MM.1S (cell line): ENCODE results near the gene CIB4.

Experiments used
- DNase-seq: peaks from one replicate; pipeline ENCODE4 v3.0.0-alpha.2; 2015
- H2AFZ ChIP-seq: fragments of 300-600 bp; sonication (generic); 2 replicates; pipeline ENCODE4 v1.6.0; 2016; ENCODE audit warnings: antibody characterized with exemption, low read length
- H3F3A ChIP-seq: fragments of 300-600 bp; sonication (generic); 2 replicates; pipeline ENCODE4 v1.6.1; 2016; ENCODE audit warnings: mild to moderate bottlenecking, antibody characterized with exemption, low read length, moderate library complexity, mixed read lengths; ENCODE audit not compliant: insufficient read depth
- H3K27ac ChIP-seq: fragments of 300-600 bp; sonication (generic); 2 replicates; pipeline ENCODE4 v1.5.1; 2016; ENCODE audit warnings: mild to moderate bottlenecking, low read length
- H3K27me3 ChIP-seq: fragments of 300-600 bp; sonication (generic); replicated peaks from 2 replicates; pipeline ENCODE4 v1.6.0; 2016; ENCODE audit warnings: low read length; ENCODE audit not compliant: insufficient read depth
- H3K36me3 ChIP-seq: fragments of 300-600 bp; sonication (generic); replicated peaks from 2 replicates; pipeline ENCODE4 v1.6.1; 2016; ENCODE audit warnings: mild to moderate bottlenecking, low read length, mixed read lengths; ENCODE audit not compliant: insufficient read depth
- H3K4me1 ChIP-seq: fragments of 300-600 bp; sonication (generic); 2 replicates; pipeline ENCODE4 v1.6.1; 2016; ENCODE audit warnings: low read length, mixed read lengths
- H3K4me2 ChIP-seq: fragments of 300-600 bp; sonication (generic); 2 replicates; pipeline ENCODE4 v1.6.0; 2016; ENCODE audit warnings: low read depth, low read length
- H3K4me3 ChIP-seq: fragments of 300-600 bp; sonication (generic); 2 replicates; pipeline ENCODE4 v1.5.1; 2016; ENCODE audit warnings: low read length, mixed read lengths
- H3K79me2 ChIP-seq: fragments of 300-600 bp; sonication (generic); 2 replicates; pipeline ENCODE4 v1.6.1; 2016; ENCODE audit warnings: mixed run types, low read length, mixed read lengths
- H3K9ac ChIP-seq: fragments of 300-600 bp; sonication (generic); 2 replicates; pipeline ENCODE4 v1.6.1; 2016; ENCODE audit warnings: low read length, mixed read lengths
- H3K9me2 ChIP-seq: fragments of 300-600 bp; sonication (generic); replicated peaks from 2 replicates; pipeline ENCODE4 v1.6.1; 2016; ENCODE audit warnings: mild to moderate bottlenecking, low read length, mixed read lengths; ENCODE audit not compliant: insufficient read depth
- H3K9me3 ChIP-seq: fragments of 300-600 bp; sonication (generic); replicated peaks from 2 replicates; pipeline ENCODE4 v1.6.1; 2016; ENCODE audit warnings: mild to moderate bottlenecking, low read length, mixed read lengths; ENCODE audit not compliant: insufficient read depth
- H4K20me1 ChIP-seq: fragments of 300-600 bp; sonication (generic); 2 replicates; pipeline ENCODE4 v1.6.1; 2016; ENCODE audit warnings: mild to moderate bottlenecking, low read length, moderate library complexity, mixed read lengths; ENCODE audit not compliant: insufficient read depth
- EZH2 ChIP-seq: fragments of 300-600 bp; sonication (generic); optimal IDR thresholded peaks from 2 replicates; pipeline ENCODE3; 2017; ENCODE audit warnings: low read depth, mild to moderate bottlenecking, antibody characterized with exemption, low read length, mixed read lengths
- EZH2phosphoT487 ChIP-seq: fragments of 300-600 bp; sonication (generic); IDR thresholded peaks from 2 replicates; pipeline ENCODE4 v1.6.1; 2018; ENCODE audit warnings: antibody characterized with exemption, low read length
- TF ChIP-seq, protein P1 (sequence below): fragments of 300-600 bp; sonication (generic); IDR thresholded peaks from 2 replicates; pipeline ENCODE4 v1.5.1; 2016; ENCODE audit warnings: antibody characterized with exemption, low read length, mixed read lengths

CIB4 gene

DNA sequence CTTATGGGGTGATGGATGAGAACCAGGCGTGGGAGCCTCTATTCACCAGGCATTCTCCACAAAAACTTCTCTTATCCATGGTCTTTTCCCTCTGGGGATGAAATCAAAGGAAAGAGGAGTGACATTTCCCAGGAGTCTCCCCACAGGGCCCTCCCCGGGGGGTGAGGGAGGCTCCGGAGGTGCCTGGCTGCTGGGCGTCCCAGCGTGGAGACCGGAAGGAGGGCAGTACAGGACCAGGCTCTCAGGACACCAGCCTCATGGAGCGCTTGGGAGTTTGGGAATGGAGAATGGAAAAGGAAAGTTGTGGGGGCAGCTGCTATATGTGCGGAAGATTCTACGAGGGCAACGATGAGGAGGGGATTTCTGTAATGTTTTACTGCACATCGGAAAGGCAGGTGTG, 22.1 kb downstream of the CIB4 start:
- TF ChIP-seq, protein P1, sequence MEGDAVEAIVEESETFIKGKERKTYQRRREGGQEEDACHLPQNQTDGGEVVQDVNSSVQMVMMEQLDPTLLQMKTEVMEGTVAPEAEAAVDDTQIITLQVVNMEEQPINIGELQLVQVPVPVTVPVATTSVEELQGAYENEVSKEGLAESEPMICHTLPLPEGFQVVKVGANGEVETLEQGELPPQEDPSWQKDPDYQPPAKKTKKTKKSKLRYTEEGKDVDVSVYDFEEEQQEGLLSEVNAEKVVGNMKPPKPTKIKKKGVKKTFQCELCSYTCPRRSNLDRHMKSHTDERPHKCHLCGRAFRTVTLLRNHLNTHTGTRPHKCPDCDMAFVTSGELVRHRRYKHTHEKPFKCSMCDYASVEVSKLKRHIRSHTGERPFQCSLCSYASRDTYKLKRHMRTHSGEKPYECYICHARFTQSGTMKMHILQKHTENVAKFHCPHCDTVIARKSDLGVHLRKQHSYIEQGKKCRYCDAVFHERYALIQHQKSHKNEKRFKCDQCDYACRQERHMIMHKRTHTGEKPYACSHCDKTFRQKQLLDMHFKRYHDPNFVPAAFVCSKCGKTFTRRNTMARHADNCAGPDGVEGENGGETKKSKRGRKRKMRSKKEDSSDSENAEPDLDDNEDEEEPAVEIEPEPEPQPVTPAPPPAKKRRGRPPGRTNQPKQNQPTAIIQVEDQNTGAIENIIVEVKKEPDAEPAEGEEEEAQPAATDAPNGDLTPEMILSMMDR: no peak
- TF ChIP-seq EZH2 (no peak), EZH2phosphoT487 (no peak)
- Histone ChIP-seq H3K4me1 (no peaks in the 10 kb centered on the region), H3K9me2 (no peaks in the 10 kb centered on the region)

DNA sequence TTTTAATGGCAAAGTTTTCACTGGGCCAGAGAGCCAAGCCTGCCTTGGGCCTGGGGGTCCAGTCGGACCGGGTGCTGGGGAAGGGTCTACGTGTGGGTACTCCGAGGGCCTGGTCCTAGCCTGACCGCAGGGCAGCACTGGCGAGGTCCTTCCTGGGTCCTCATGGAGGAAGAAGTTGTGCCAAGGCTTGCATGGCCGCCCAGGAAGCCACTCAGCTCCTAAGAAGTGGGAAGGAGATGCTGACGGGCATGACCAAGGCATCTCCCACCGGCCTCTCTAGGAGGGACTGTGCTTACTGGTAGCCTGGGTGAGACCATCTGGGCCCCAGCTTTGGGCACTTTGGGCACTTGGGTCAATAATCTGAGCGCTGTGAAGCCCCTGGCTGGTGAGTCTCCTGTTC, 22.6 kb downstream of the CIB4 start:
- Histone ChIP-seq H3K9me3 (no peaks in the 10 kb centered on the region), H3K79me2 (no peaks in the 10 kb centered on the region), H3K27ac (no peak overlapping the region), H4K20me1 (no peaks in the 10 kb centered on the region), H3K9me2 (no peaks in the 10 kb centered on the region), H3K9ac (no peak overlapping the region), H3K27me3 (peaks cover 83% of the 10 kb centered on the region), H3F3A (no peaks in the 10 kb centered on the region), H2AFZ (no peak overlapping the region), H3K4me2 (no peak overlapping the region), H3K4me3 (no peak overlapping the region), H3K36me3 (no peaks in the 10 kb centered on the region), H3K4me1 (no peaks in the 10 kb centered on the region)
- DNase-seq: no peak
- TF ChIP-seq EZH2phosphoT487 (no peak), EZH2 (no peak)
- TF ChIP-seq, protein P1: no peak

More for the DNA sequence above, 22.1 kb downstream of the CIB4 start:
- Histone ChIP-seq H3F3A (no peaks in the 10 kb centered on the region), H3K9ac (no peak overlapping the region), H3K79me2 (no peaks in the 10 kb centered on the region), H3K9me3 (no peaks in the 10 kb centered on the region), H3K27ac (no peak overlapping the region), H2AFZ (no peak overlapping the region), H3K36me3 (no peaks in the 10 kb centered on the region), H3K4me3 (no peak overlapping the region), H4K20me1 (no peaks in the 10 kb centered on the region), H3K27me3 (peaks cover 83% of the 10 kb centered on the region), H3K4me2 (no peak overlapping the region)
- DNase-seq: no peak

DNA sequence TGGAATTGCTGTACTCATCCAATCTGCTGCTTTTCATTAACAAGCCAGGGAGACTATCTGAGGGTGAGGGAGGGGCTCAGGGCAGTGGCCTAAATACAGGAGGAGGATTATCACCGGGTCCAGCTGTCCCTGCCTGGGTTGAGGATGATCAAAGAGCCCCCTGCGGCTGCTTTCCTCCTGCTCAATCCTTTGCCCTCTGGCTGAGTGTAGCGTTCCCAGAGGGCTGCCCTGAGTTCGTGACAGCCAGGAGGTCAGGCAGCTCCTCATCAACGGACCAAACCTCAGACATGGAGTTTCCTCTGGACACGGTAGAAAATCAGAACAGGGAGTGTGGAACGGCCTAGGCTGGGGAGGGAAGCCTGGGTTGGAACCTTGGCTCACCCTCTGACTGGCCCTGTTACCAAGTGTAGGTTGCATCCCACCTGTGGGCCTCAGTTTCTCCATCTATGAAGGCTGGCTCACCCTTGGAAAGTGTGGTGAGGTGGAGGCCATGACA, 23.5 kb downstream of the CIB4 start:
- Histone ChIP-seq H3K27ac (no peak overlapping the region), H3K4me3 (no peak overlapping the region), H3K79me2 (no peaks in the 10 kb centered on the region), H3K9ac (no peak overlapping the region), H3K4me1 (no peaks in the 10 kb centered on the region), H3K27me3 (peaks cover 92% of the 10 kb centered on the region), H3K9me3 (no peaks in the 10 kb centered on the region), H3K9me2 (no peaks in the 10 kb centered on the region), H2AFZ (no peak overlapping the region), H4K20me1 (no peaks in the 10 kb centered on the region), H3K4me2 (no peak overlapping the region), H3F3A (no peaks in the 10 kb centered on the region), H3K36me3 (no peaks in the 10 kb centered on the region)
- TF ChIP-seq, protein P1: no peak
- DNase-seq: no peak
